ENCODE data around the gene CUTC.
"Not testable (repeated sequence)": the region's sequence is repeated elsewhere in the genome, so short reads cannot be mapped to it uniquely, and the experiment has no call there.

Gene CUTC

GRCh38 chr10:99740260-99740659 lies 8.2 kb downstream of the CUTC start:
- ATAC-seq (ENCODE audit: low read depth) (no peak), DNase-seq (ENCODE audit: low spot score) (no peak)
- no peaks in the 10 kb centered on the region for H3K27me3 ChIP-seq (ENCODE audit: insufficient read depth, poor library complexity, severe bottlenecking)
- peaks cover 10% of the 10 kb centered on the region for H3K9me3 ChIP-seq (ENCODE audit: severe bottlenecking)
- no peak for TF ChIP-seq CTCF (IDR thresholded peaks at IDR 0.05; ENCODE audit: poor library complexity, severe bottlenecking)
- peaks cover 97% of the 10 kb centered on the region for H3K36me3 ChIP-seq (ENCODE audit: low read depth)
- H3K4me1 ChIP-seq (ENCODE audit: insufficient read depth, poor library complexity, severe bottlenecking), result peaks cover 7% of the 10 kb centered on the region
- H3K27ac ChIP-seq (ENCODE audit: poor library complexity, severe bottlenecking), result no peak overlapping the region
- no peak overlapping the region for H3K4me3 ChIP-seq (ENCODE audit: severe bottlenecking)

- no peak for ATAC-seq (ENCODE audit: low read depth)
- peaks cover 10% of the 10 kb centered on the region for H3K9me3 ChIP-seq (ENCODE audit: severe bottlenecking)
- no peak for DNase-seq (ENCODE audit: low spot score)
- H3K36me3 ChIP-seq (ENCODE audit: low read depth), result peaks cover 100% of the 10 kb centered on the region
- H3K27me3 ChIP-seq (ENCODE audit: insufficient read depth, poor library complexity, severe bottlenecking), result no peaks in the 10 kb centered on the region
- H3K4me1 ChIP-seq (ENCODE audit: insufficient read depth, poor library complexity, severe bottlenecking), result peaks cover 7% of the 10 kb centered on the region
- H3K4me3 ChIP-seq (ENCODE audit: severe bottlenecking), result no peak overlapping the region
- TF ChIP-seq CTCF (IDR thresholded peaks at IDR 0.05; ENCODE audit: poor library complexity, severe bottlenecking), result no peak
- H3K27ac ChIP-seq (ENCODE audit: poor library complexity, severe bottlenecking), result no peak overlapping the region
Observed at GRCh38 chr10:99740933-99741559, 9.0 kb downstream of the CUTC start.

- H3K36me3 ChIP-seq (ENCODE audit: low read depth), result peaks cover 100% of the 10 kb centered on the region
- H3K27ac ChIP-seq (ENCODE audit: poor library complexity, severe bottlenecking), result no peak overlapping the region
- no peak for TF ChIP-seq CTCF (IDR thresholded peaks at IDR 0.05; ENCODE audit: poor library complexity, severe bottlenecking)
- no peaks in the 10 kb centered on the region for H3K27me3 ChIP-seq (ENCODE audit: insufficient read depth, poor library complexity, severe bottlenecking)
- peaks cover 10% of the 10 kb centered on the region for H3K9me3 ChIP-seq (ENCODE audit: severe bottlenecking)
- no peak overlapping the region for H3K4me3 ChIP-seq (ENCODE audit: severe bottlenecking)
- no peak for DNase-seq (ENCODE audit: low spot score)
- ATAC-seq (ENCODE audit: low read depth), result no peak
- peaks cover 7% of the 10 kb centered on the region for H3K4me1 ChIP-seq (ENCODE audit: insufficient read depth, poor library complexity, severe bottlenecking)
Observed at GRCh38 chr10:99742254-99742653, 10.2 kb downstream of the CUTC start.

DNA sequence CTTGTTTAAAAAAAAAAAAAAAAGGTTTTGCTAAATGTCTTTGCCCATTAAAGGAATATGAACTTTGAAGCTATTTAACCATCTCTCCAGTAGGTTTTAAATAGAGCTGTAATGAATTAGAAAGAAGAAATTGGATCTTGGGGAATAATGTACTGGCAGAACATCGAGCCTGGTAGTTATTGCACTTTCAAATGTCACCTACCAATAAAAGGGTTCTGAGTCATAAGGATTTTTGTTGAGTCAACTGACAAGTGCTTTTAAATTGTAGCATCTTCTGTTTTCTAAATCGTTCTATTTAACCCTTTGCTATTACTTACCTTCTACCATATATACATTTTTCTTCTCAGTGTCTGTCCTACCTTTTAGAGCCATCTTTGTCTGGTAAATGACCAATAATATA lies 10.7 kb downstream of the CUTC start:
- H3K27ac ChIP-seq (ENCODE audit: poor library complexity, severe bottlenecking), result no peak overlapping the region
- DNase-seq (ENCODE audit: low spot score) (no peak), ATAC-seq (ENCODE audit: low read depth) (no peak)
- no peak overlapping the region for H3K4me3 ChIP-seq (ENCODE audit: severe bottlenecking)
- H3K36me3 ChIP-seq (ENCODE audit: low read depth), result peaks cover 100% of the 10 kb centered on the region
- TF ChIP-seq CTCF (IDR thresholded peaks at IDR 0.05; ENCODE audit: poor library complexity, severe bottlenecking), result no peak
- H3K4me1 ChIP-seq (ENCODE audit: insufficient read depth, poor library complexity, severe bottlenecking), result peaks cover 7% of the 10 kb centered on the region
- H3K9me3 ChIP-seq (ENCODE audit: severe bottlenecking), result peaks cover 10% of the 10 kb centered on the region
- no peaks in the 10 kb centered on the region for H3K27me3 ChIP-seq (ENCODE audit: insufficient read depth, poor library complexity, severe bottlenecking)

DNA sequence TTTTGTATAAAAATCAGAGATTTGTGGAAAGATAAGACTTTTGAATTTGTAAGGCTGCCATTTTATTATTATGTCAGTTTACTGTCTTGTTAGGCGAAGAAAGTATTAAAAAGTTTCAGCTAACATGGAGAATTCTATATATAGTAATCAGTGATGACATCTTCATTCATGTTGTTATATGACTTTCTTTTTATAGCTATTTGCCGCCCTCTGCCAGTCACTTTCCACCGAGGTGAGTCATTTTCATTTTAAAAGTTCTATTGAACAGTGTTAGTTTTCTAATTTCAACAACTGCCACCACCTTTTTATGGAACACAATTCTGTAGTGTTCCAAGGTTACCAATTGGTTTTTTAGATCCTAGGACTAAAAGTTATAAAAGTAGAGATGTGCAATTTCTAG lies 11.8 kb downstream of the CUTC start:
- TF ChIP-seq CTCF (IDR thresholded peaks at IDR 0.05; ENCODE audit: poor library complexity, severe bottlenecking), result no peak
- H3K36me3 ChIP-seq (ENCODE audit: low read depth), result peaks cover 100% of the 10 kb centered on the region

GRCh38 chr10:99746166-99746565 lies 14.1 kb downstream of the CUTC start:
- H3K36me3 ChIP-seq (ENCODE audit: low read depth), result peaks cover 97% of the 10 kb centered on the region
- H3K9me3 ChIP-seq (ENCODE audit: severe bottlenecking); H3K27ac ChIP-seq (ENCODE audit: poor library complexity, severe bottlenecking); ATAC-seq (ENCODE audit: low read depth); H3K4me3 ChIP-seq (ENCODE audit: severe bottlenecking); H3K27me3 ChIP-seq (ENCODE audit: insufficient read depth, poor library complexity, severe bottlenecking); H3K4me1 ChIP-seq (ENCODE audit: insufficient read depth, poor library complexity, severe bottlenecking); DNase-seq (ENCODE audit: low spot score): not testable (repeated sequence)

More for the DNA sequence above, 11.8 kb downstream of the CUTC start:
- Histone ChIP-seq H3K9me3 (ENCODE audit: severe bottlenecking) (peaks cover 10% of the 10 kb centered on the region), H3K27me3 (ENCODE audit: insufficient read depth, poor library complexity, severe bottlenecking) (no peaks in the 10 kb centered on the region), H3K4me3 (ENCODE audit: severe bottlenecking) (no peak overlapping the region), H3K4me1 (ENCODE audit: insufficient read depth, poor library complexity, severe bottlenecking) (no peaks in the 10 kb centered on the region), H3K27ac (ENCODE audit: poor library complexity, severe bottlenecking) (no peak overlapping the region)
- DNase-seq (ENCODE audit: low spot score), result no peak
- ATAC-seq (ENCODE audit: low read depth), result no peak
